ENCODE data around the gene ZBTB40.

Gene ZBTB40

DNA sequence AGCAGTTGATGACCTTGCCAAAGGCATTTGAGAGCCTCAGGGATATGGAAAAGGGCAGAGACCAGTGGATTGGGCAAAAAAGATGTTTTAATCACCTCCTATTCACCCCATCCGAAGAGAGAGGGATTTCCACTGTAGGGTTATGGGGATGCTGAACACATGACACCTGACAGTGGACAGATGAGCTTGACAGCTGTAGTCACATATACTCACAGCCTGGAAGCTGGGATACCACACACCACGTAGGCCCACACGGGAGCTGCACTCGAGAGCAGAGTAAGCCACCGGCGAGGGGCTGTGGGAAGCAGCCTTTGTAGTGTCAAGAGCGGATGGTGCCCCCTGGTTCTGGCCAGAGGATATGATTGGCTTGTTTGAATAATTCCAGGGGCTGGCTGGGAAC is 20.0 kb downstream of the ZBTB40 start:
- no peak for DNase-seq (ENCODE audit: low spot score)

DNA sequence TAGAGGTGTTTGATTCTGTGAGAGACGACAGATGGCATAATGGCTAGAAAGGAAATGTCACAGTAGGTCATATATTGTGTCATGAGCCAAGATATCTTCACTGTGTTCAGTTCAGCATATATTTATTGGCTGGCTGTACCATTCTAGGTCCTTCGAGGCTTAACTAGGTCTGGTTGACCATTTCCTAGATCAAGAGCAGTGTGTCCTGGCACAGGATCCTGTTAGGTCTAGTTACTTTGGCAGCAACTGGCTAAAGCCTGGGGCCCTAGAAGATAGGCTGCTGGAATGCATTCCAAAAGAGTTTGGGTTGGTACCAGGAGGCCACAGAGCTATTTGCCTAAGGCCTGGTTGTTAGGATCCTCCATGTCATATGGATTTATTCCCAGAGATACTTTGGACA is 20.9 kb downstream of the ZBTB40 start:
- DNase-seq (ENCODE audit: low spot score) = no peak

DNA sequence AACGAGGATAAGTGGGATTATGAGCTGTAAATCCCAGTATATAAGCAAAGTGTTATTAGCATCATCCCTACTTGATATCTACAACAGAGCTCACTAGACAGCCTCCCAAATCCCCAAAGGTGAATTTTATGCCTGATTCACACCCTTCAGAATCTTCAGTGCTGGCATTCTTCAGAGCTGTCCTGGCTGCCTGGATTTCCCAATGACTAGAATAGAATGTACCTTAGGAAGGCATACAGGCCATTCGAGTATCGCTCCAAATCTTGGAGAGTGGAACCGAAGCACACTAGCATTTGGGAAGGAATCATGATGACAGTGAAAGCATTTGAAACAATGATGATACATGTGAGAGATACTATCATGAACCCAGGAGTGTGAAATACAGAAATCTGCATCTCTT is 22.3 kb downstream of the ZBTB40 start:
- no peak for DNase-seq (ENCODE audit: low spot score)

DNA sequence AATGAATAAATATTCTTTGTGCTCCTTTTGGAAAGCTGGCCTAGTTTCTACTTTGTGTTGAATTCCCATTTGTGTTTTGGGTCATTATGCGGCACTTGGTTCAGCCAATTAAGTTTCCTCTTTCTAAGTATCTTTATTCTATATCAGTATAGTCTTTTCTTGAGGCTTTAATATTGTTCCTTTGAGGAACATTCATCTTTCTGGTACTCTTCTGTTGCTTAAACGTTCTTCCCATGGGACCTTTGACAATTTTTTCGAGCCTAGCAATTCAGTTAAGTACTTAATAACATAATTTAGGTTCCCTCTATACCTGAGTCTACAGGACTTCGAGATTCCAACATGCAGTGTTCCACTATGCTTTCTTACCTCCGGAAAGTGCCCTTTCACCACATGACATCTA is 24.9 kb downstream of the ZBTB40 start:
- no peak for DNase-seq (ENCODE audit: low spot score)

DNA sequence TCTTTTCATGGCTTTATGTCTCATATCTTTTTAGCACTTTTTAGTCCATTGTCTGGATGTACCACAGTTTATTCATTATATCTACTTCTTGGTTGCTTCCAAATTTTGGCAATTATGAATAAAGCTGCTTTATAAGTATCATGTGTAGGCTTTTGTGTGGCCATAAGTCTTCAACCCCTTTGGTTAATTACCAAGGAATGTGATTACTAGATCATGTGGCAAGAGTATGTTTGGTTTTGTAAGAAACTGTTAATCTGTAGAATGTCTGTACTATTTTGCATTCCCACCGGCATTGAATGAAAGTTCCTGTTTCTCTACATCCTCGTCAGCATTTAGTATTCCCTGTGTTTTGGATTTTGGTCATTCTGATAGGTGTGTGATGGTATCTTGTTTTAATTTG is 31.5 kb downstream of the ZBTB40 start:
- DNase-seq (ENCODE audit: low spot score) = no peak

DNA sequence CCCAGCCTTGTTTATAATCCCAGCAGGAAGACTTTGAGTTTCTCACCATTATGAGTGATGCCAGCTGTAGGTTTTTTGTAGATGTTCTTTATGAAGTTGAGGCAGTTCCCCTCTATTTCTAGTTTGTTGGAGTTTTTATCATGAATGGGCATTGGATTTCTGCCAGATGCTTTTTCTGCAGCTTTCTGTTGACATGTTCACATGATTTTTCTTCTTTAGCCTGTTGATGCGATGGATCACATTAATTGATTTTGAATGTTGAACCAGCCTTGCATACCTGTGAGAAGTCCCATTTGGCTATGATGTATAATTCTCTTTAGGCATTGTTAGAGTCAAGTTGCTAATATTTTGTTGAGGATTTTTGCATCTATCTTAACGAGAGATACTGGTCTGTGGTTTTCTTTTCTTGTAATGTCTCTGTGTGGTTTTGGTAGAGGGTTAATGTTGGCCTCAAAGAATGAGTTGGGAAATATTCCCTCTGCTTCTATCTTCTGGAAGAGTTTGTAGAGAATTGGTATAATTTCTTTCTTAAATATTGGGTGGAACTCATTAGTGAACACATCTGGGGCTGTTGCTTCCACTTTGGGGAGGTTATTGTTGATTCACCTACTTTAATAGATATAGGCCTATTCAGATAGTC is 33.2 kb downstream of the ZBTB40 start:
- no peak for DNase-seq (ENCODE audit: low spot score)

DNA sequence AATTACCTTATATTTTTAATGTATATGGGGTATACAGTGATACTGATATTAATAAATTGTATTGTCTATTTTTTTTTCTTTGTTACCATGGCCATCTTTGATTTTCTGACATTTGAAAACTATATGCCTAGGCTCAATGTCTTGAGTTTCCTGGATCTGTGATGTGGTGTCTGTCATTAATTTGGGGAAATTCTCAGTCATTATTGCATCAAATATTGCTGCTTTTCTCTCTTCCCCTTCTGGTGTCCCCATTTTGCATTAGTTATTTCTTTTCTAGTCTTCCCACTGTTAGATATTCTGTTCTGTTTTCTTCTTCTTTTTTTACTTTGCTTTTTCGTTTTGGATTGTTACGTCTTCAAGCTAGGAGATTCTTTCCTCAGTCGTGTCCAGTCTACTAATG is 33.8 kb downstream of the ZBTB40 start:
- DNase-seq (ENCODE audit: low spot score) = no peak

DNA sequence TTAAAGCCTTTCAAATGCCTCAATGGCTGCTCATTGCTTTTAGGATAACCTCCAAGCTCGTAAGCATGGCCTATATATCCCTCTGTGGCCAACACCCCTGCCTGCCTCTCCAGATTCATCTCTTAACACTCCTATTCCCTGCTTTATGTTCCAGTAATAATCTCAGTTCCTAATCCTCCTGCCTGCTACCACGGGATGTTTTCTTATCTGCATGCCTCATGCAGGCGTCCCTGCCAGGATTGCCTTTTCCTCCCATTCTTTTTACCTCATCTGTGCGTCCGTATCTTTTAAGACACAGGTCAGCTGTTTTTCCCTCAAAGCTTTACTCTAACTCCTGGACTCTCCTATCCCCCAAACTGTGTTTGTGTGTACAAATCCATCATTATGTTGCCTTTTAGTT is 36.1 kb downstream of the ZBTB40 start:
- no peak for DNase-seq (ENCODE audit: low spot score)

DNA sequence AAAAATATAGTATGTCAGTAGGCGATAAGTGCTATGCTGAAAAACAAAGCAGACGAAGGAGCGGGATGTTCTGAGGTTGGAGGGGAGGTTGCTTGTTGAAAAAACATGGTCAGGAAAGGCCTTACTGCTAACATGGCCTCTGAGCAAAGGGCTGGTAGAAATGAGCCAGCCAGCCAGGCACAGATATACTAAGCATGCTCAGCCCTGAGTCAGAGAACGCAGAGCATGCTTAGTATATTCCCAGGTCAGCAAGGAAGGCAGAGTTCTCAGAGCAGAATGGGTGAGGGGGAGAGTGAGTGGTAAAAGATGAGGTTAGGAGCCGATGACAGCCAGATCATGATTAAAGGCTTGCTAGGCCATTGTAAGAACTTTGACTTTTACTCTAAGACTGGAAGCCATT is 36.7 kb downstream of the ZBTB40 start:
- peak; percentile 5 for DNase-seq (ENCODE audit: low spot score)

DNA sequence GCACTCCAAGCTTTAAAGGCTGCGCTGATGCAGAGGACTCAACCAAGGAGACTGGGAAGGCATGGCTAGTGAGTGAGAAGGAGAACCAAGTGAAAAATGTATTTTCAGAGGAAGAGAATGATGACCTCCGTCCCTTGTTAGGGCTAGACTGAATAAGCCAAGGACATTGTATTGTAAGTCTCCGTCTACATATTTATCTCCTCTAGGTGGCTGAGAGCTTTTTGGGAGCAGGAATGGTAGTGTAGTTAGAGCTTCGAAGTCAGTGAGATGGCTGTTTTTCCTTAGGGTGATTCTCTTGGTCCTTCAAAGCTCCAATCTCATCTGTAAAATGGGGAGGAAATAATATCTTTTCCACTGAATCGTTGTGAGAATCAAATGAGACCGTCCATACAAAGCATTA is 37.6 kb downstream of the ZBTB40 start:
- no peak for DNase-seq (ENCODE audit: low spot score)

DNA sequence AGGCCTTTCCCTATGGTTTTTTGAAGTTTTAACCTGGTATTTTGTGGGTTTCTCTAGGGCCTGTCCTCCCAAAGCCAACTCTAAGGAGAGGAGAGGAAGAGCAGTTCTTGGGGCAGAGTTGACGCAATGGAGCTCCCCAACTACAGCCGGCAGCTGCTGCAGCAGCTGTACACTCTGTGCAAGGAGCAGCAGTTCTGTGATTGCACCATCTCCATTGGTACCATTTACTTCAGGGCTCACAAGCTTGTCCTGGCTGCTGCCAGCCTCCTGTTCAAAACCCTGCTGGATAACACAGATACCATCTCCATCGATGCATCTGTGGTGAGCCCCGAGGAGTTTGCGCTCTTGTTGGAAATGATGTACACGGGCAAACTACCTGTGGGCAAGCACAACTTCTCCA is 38.2 kb downstream of the ZBTB40 start:
- no peak for DNase-seq (ENCODE audit: low spot score)

DNA sequence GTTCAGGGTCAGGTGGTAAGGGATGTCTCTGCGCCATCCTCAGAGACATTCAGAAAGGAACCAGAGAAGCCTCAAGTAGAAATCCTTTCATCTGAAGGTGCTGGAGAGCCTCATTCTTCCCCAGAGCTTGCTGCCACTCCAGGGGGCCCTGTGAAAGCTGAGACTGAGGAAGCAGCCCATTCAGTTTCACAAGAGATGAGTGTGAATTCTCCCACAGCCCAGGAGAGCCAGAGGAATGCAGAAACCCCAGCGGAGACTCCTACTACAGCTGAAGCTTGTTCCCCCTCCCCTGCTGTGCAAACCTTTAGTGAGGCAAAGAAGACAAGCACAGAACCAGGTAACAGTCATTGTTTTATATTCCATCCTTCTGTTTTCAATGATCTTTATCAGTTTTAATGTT is 38.7 kb downstream of the ZBTB40 start:
- no peak for DNase-seq (ENCODE audit: low spot score)

DNA sequence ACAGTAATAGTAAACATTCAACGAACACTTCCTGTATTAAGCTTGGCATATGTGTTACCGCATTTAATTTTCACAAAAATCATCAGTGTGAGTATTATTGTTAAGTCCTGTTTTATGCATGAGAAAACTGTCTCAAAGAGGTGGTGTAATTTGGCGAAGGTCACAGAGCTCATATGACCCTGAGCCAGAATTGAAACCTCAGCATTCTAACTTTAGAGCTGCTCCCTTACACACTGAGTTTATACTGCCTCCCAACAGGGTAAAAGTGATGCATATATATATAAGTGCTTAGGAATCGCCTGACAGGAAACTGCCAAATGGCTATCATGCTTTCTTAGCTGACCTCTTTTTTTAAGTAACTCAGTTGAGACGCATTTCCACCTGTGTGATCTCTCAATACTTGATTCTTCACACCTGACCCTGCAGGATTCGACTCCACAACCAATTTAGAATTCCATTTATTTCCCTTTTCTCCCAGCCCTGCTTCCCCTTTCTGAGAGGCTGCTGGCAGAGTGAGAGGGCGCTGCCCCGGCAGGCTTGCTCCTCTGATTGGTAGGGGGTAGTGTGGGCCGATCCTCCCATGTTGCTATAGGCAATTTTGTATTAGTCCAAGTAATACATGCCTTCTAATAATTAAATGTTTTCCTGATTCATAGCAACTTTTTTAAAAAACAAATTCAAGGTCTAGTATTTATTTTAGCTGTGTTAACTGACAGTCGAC is 40.5 kb downstream of the ZBTB40 start:
- no peak for DNase-seq (ENCODE audit: low spot score)

DNA sequence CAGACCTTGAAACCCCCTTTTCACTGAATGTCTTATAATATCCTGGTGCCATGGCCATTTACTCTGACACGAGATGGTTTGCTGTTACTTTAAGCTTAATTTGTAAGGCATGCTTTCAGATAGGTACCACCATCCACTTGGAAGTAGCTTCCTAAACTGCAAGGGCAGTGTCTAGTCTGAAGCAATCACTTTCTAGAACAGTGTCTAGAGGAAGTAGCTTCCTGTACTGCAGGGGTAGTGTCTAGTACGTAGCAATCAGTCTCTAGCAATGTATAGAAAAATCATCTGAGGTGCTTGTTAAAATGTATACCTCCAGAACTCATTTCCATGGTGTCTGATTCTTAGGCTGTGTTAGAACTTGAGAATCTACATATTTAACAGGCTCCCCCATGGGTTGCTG is 42.5 kb downstream of the ZBTB40 start:
- DNase-seq (ENCODE audit: low spot score) = no peak

DNA sequence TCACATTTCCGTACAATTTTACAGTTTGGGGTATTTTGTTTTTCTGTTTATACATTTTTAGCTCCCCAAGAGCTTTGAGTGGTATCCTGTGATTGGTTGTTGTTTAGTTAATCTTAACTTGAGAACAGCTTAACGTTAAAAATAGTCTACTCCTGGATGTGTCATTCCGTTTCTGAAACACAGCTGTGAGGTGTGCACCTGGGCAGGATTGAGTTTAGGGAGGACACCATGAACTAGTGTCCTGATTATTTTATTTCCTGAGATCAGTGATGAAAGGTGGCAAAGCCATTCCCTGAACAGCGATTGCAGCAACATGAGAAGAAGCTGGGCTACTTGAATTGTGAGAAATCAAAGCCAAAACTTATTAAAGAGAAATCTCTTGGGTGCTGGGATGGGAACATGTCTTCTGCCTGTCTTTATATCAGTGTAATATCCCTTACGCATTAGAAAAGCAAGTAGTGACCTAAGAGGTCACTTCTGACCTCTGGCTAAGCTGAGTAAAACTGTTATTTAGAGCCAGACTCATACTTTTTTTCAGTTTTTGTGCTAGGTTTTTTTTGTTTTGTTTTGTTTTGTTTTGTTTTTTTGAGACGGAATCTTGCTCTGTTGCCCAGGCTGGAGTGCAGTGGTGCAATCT is 43.4 kb downstream of the ZBTB40 start:
- no peak for DNase-seq (ENCODE audit: low spot score)

DNA sequence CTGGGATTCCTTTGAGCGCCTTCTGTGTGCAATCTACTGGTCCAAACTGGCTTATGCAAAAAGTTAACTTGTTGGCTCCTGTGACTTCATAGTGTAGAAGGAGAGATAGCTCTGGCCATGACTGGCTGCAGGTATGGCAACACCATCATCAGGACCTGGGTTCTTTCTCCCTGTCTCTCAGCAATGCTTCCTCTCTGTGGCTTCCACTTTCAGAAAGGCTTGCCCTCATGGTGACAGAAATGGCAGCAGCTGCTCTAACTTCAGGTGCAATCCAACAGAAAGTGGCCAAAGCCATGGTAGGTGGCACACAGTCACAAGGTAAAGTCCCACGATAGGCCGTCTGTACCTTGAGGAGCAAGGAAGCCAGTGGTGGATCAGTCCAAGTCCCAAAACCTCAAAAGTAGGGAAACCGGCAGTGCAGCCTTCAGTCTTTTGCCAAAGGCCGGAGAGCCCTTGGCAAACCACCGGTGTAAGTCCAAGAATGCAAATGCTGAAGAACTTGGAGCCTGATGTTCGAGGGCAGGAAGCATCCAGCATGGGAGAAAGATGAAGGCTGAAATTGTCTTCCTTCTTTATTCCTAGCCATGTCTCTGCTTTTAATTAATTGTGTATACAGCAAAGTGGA is 45.0 kb downstream of the ZBTB40 start:
- DNase-seq (ENCODE audit: low spot score) = no peak

DNA sequence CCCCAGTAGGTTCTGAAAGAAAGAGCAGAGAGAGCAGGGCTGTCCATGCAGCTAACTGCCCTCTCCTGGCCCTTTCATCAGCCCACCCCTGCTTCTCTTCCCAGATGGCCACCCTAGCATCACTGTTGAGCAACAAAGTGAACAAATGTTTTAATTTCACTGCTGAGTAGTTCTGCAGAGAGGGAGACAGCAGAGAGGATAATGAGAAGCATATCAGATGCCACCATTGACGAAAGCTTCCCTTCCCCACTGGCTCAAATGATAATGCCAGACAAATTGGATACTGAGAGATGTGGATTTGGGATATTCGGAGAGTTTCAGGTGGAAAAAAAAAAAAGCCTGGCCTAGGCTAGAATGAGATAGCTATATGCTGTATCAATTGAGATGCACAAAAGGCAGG is 46.8 kb downstream of the ZBTB40 start:
- DNase-seq (ENCODE audit: low spot score) = no peak

DNA sequence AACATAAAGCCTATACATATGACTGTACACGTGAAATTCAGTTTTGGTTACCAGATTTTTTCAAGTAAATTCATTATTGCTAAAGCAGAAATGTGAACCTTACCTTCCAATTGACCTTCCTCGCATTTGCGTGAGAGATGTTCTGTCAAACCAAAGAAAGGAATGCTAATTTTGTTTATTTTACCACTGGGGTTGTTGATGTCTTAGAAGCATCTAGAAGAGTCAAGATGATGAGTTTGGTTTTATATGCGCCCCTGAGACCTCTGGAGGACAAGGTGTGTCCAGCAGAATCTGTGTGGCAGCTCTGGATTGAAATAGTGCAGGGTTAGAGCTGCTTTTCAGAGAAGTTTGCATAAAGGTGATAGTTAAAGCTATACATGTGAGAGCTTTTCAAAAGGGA is 48.4 kb downstream of the ZBTB40 start:
- DNase-seq (ENCODE audit: low spot score) = no peak

DNA sequence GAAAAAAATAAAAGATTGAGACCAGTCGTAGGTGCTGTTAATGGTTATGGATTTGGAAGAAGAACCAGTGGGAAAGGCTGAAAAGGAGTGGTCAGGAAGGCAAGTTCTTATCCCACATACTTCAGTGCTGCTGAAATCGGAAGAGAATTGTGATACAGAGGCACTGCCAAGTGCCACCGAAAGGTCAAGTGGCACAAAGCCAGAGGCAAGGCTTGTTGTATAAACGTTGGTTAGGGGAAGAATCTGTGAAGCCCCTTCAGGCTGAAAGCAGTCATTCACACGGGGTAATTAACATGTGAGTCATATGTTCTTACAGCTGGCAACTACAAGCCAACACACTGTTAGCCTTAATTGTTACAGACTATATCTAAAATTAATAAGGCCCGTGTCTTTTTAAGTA is 48.8 kb downstream of the ZBTB40 start:
- no peak for DNase-seq (ENCODE audit: low spot score)

DNA sequence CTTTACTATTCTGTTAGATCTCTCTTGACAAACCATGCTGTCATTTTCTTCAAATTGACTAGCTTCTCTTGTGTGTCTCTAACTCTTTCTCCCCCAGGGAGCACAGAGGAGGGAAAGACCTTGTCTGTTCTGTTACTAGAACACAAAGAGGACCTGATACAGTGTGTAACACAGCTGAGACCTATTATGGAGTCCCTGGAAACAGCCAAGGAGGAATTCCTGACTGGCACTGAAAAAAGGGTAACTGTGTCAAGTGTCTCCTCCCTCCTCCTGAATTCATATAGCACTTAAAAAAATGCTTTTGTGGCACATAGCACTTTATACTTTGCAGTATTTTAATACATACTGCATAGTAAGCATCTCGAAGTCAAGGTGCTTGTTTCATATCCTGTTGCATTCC is 50.6 kb downstream of the ZBTB40 start:
- no peak for DNase-seq (ENCODE audit: low spot score)

DNA sequence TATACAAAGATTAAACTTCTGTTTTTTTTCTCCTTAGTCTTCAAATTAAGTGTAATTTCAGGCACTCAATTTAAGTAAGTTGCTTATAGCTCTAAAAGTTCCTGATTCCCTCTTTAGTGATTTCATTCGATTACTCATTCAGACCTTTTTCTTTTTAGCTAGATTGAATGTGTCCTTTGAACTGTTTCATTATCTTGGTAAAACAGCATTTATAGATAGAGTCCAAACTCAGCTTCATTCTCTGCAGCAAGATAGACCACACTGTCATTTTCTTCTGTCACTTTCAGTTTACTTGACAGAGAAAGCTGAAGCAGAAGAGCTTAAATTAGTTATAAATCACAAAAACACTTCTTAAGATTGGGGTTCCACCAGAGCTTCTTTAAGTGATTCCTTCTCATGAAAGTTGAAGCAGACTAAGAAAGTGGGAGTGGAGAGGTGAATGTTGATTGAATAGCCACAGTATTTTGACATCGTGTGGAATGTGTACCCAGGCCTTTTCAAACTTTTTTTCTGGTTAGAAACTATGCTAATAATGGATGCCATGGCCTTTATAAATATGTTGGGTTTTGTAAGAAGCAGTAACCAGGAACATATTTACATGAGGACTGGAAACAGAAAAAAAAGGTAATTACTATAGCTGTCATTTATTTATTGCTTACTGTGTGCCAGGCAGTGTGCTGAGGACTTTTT is 52.2 kb downstream of the ZBTB40 start:
- DNase-seq (ENCODE audit: low spot score) = no peak

DNA sequence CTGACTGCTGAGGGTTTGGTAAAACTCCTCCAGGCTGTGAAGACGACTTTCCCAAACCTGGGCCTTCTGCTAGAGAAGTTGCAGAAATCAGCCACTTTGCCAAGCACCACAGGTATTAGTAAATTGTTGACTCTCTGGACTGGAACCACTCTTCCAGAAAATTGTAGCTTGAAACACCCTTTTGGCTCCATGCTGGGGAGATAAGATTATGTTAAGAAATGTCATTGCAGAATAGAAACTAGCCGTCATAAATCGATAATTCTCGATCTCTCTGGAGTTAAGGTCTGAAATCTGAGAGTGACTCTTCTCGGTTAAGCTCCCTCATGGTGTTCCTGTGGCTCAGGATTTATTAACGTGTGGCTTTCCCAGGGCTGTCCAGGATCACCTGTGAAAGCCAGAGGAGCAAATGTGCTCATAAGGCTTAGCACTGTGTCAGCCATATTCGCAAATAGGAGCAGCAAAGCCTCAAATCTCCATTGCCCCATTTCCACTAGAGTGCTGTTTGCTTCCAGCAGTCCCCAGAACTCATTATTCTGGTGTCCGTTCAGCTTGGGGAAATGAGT is 54.6 kb downstream of the ZBTB40 start:
- no peak for DNase-seq (ENCODE audit: low spot score)

Measured in RKO (cell line).